22Rv1 (cell line): ENCODE data around the gene SWAP70.

Source experiments
- ZFX ChIP-seq: fragments of 450-650 bp; IDR thresholded peaks from 2 replicates; pipeline ENCODE4 v1.6.1; 2017; ENCODE audit warnings: antibody characterized with exemption, borderline replicate concordance
- TF ChIP-seq, protein P1 (sequence below): fragments of 450-650 bp; IDR thresholded peaks from 2 replicates; pipeline ENCODE4 v1.5.1; 2017; ENCODE audit warnings: mild to moderate bottlenecking

GRCh38 chr11:9711454-9712307, 47.8 kb downstream of the SWAP70 start:
- TF ChIP-seq, protein P1, sequence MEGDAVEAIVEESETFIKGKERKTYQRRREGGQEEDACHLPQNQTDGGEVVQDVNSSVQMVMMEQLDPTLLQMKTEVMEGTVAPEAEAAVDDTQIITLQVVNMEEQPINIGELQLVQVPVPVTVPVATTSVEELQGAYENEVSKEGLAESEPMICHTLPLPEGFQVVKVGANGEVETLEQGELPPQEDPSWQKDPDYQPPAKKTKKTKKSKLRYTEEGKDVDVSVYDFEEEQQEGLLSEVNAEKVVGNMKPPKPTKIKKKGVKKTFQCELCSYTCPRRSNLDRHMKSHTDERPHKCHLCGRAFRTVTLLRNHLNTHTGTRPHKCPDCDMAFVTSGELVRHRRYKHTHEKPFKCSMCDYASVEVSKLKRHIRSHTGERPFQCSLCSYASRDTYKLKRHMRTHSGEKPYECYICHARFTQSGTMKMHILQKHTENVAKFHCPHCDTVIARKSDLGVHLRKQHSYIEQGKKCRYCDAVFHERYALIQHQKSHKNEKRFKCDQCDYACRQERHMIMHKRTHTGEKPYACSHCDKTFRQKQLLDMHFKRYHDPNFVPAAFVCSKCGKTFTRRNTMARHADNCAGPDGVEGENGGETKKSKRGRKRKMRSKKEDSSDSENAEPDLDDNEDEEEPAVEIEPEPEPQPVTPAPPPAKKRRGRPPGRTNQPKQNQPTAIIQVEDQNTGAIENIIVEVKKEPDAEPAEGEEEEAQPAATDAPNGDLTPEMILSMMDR = no peak
- no peak for TF ChIP-seq ZFX
